Panc1 (cell line): ENCODE results near the gene CAMKMT.

Experiments
- POLR2AphosphoS5 ChIP-seq: IDR thresholded peaks from 2 replicates; pipeline ENCODE4 v1.6.1; 2012; ENCODE audit warnings: mild to moderate bottlenecking, low read depth, low read length, moderate library complexity
- TF ChIP-seq, protein P1 (sequence below): fragments of 450-650 bp; IDR thresholded peaks from 2 replicates; pipeline ENCODE4 v1.5.1; 2017; ENCODE audit warnings: mild to moderate bottlenecking
- TF ChIP-seq, protein P2 (sequence below), 2 experiments: IDR thresholded peaks; 2 replicates each; pipeline ENCODE4 v1.6.1; 2011 to 2012; ENCODE audit warnings: low read depth in 2 of 2, control low read depth in 1 of 2, low read length in 1 of 2, mild to moderate bottlenecking in 1 of 2, moderate library complexity in 1 of 2; ENCODE audit not compliant: insufficient read depth in 1 of 2

DNA sequence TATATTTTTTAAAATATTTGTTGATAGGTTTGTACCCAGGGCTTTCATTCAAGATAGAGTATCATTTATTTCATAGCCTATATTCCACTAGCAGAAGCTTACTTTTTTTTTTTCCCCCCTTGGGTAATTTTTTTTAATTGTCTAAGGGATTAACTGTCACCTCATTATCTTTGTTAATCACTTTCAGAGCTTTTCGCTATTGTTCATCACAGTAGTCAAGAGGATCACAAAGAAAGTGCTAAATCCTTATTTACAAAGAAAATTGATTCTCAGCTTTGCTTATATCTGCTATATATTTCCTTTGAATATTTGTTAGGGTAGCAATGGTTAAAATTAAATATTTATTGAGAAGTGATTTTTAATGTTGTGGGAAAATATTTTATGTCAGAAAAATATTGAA lies 59.0 kb downstream of the CAMKMT start:
- no peak for TF ChIP-seq POLR2AphosphoS5
- TF ChIP-seq, protein P1, sequence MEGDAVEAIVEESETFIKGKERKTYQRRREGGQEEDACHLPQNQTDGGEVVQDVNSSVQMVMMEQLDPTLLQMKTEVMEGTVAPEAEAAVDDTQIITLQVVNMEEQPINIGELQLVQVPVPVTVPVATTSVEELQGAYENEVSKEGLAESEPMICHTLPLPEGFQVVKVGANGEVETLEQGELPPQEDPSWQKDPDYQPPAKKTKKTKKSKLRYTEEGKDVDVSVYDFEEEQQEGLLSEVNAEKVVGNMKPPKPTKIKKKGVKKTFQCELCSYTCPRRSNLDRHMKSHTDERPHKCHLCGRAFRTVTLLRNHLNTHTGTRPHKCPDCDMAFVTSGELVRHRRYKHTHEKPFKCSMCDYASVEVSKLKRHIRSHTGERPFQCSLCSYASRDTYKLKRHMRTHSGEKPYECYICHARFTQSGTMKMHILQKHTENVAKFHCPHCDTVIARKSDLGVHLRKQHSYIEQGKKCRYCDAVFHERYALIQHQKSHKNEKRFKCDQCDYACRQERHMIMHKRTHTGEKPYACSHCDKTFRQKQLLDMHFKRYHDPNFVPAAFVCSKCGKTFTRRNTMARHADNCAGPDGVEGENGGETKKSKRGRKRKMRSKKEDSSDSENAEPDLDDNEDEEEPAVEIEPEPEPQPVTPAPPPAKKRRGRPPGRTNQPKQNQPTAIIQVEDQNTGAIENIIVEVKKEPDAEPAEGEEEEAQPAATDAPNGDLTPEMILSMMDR: no peak
- TF ChIP-seq, protein P2, sequence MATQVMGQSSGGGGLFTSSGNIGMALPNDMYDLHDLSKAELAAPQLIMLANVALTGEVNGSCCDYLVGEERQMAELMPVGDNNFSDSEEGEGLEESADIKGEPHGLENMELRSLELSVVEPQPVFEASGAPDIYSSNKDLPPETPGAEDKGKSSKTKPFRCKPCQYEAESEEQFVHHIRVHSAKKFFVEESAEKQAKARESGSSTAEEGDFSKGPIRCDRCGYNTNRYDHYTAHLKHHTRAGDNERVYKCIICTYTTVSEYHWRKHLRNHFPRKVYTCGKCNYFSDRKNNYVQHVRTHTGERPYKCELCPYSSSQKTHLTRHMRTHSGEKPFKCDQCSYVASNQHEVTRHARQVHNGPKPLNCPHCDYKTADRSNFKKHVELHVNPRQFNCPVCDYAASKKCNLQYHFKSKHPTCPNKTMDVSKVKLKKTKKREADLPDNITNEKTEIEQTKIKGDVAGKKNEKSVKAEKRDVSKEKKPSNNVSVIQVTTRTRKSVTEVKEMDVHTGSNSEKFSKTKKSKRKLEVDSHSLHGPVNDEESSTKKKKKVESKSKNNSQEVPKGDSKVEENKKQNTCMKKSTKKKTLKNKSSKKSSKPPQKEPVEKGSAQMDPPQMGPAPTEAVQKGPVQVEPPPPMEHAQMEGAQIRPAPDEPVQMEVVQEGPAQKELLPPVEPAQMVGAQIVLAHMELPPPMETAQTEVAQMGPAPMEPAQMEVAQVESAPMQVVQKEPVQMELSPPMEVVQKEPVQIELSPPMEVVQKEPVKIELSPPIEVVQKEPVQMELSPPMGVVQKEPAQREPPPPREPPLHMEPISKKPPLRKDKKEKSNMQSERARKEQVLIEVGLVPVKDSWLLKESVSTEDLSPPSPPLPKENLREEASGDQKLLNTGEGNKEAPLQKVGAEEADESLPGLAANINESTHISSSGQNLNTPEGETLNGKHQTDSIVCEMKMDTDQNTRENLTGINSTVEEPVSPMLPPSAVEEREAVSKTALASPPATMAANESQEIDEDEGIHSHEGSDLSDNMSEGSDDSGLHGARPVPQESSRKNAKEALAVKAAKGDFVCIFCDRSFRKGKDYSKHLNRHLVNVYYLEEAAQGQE (IDR thresholded peaks at IDR 0.05; ENCODE audit: insufficient read depth in 1 of 2, low read depth in 2 of 2, low read length in 1 of 2): no peak
